T-cell (primary cell): ENCODE measurements around the gene RFX3. TPM values are rescaled to one million over a fixed set of nuclear protein-coding genes. Genes with fewer than 3 reads are reported as not detected.

Source experiments
- ATAC-seq, 4 experiments: fragments of 200-7000 bp in 3 of 4; fragments of 150-1000 bp in 1 of 4; cut with Tn5 transposase; replicated peaks in 1 of 4; 1 replicate in 3 of 4; 2 replicates in 1 of 4; pipeline ENCODE4 v1.10.0; 2021; ENCODE audit warnings: moderate library complexity in 3 of 4, mild to moderate bottlenecking in 2 of 4, moderate number of reproducible peaks in 1 of 4
- CTCF ChIA-PET, 2 donors: fragments of 300-600 bp; sonication (Branson Sonifier 250); formaldehyde crosslinking; loops; one replicate each; lab custom pipeline; 2022; ENCODE audit warnings: antibody characterized with exemption in 2 of 2; lab: Charles Lee
- POLR2A ChIA-PET, 2 donors: fragments of 300-600 bp; sonication (Branson Sonifier 250); formaldehyde crosslinking; loops; one replicate each; lab custom pipeline; 2022; ENCODE audit warnings: antibody characterized with exemption in 2 of 2; lab: Charles Lee
- DNase-seq, 35 experiments: peaks; one replicate each; pipeline versions ENCODE4 v3.0.0 to v3.0.0-alpha.2; 2013 to 2023
- H3K27ac ChIP-seq: one replicate; pipeline ENCODE4 v1.5.1; 2013; ENCODE audit warnings: low read length
- H3K27me3 ChIP-seq, 2 experiments: replicated peaks in 1 of 2; 1 replicate in 1 of 2; 2 replicates in 1 of 2; pipeline versions ENCODE4 v1.6.1 to v1.7.0; 2013; ENCODE audit warnings: low read length in 1 of 2, mixed read lengths in 1 of 2; ENCODE audit not compliant: control insufficient read depth in 2 of 2, insufficient read depth in 2 of 2; ENCODE audit errors: extremely low read depth in 1 of 2
- H3K36me3 ChIP-seq, 2 donors: 1 replicate in 1 of 2; 2 replicates in 1 of 2; pipeline versions ENCODE4 v1.6.1 to v1.7.0; 2013; ENCODE audit warnings: low read length in 1 of 2; ENCODE audit not compliant: control insufficient read depth in 2 of 2, insufficient read depth in 1 of 2; ENCODE audit errors: extremely low read depth in 1 of 2
- H3K4me1 ChIP-seq, 2 experiments: 1 replicate in 1 of 2; 2 replicates in 1 of 2; pipeline versions ENCODE4 v1.6.1 to v1.7.0; 2013; ENCODE audit warnings: low read length in 2 of 2, mixed read lengths in 1 of 2; ENCODE audit not compliant: insufficient read depth in 2 of 2, control insufficient read depth in 1 of 2; ENCODE audit errors: extremely low read depth in 1 of 2
- H3K4me3 ChIP-seq, 2 donors: 1 replicate in 1 of 2; 2 replicates in 1 of 2; pipeline versions ENCODE4 v1.5.1 to v1.7.0; 2013; ENCODE audit warnings: mild to moderate bottlenecking in 2 of 2, low read length in 1 of 2, moderate library complexity in 1 of 2; ENCODE audit not compliant: control insufficient read depth in 1 of 2; ENCODE audit errors: extremely low read depth in 1 of 2
- H3K9me3 ChIP-seq: 2 replicates; pipeline ENCODE4 v1.7.0; 2013
- H3K27ac Mint-ChIP-seq, 2 donors: one replicate each; pipeline ENCODE4 v1.8.0; 2020 to 2021; ENCODE audit warnings: mild to moderate bottlenecking in 2 of 2, mixed read lengths in 2 of 2
- H3K27me3 Mint-ChIP-seq, 2 donors: one replicate each; pipeline ENCODE4 v1.8.0; 2021 to 2022; ENCODE audit warnings: mixed read lengths in 2 of 2
- H3K36me3 Mint-ChIP-seq: one replicate; pipeline ENCODE4 v1.8.0; 2021; ENCODE audit warnings: mixed read lengths
- H3K4me1 Mint-ChIP-seq, 3 donors: one replicate each; pipeline ENCODE4 v1.8.0; 2020 to 2022; ENCODE audit warnings: mixed read lengths in 3 of 3, mild to moderate bottlenecking in 1 of 3
- H3K4me3 Mint-ChIP-seq, 3 donors: one replicate each; pipeline ENCODE4 v1.8.0; 2020 to 2022; ENCODE audit warnings: mild to moderate bottlenecking in 3 of 3, mixed read lengths in 3 of 3, moderate library complexity in 3 of 3
- H3K9me3 Mint-ChIP-seq, 3 donors: one replicate each; pipeline ENCODE4 v1.8.0; 2020 to 2022; ENCODE audit warnings: mixed read lengths in 3 of 3
- WGBS: methylation state at CpG from one replicate; pipeline ENCODE4 v1.1.5; 2013; ENCODE audit warnings: missing lambda C conversion rate; ENCODE audit not compliant: insufficient coverage; 5-methylcytosine and 5-hydroxymethylcytosine counted together
- total RNA-seq, 35 experiments: library from RNA in 6 of 35; stranded (reverse) in 6 of 35; fragments of 120-200 nt in 1 of 35; gene quantifications; one replicate each; pipeline versions ENCODE4 v1.2.1 to v1.2.4 and lab custom pipeline; 2013 to 2026

RFX3 gene
- total RNA-seq, 5 donors from 2014 or later (not counting 1 experiment from before 2014, with no cell fraction given) = 16.3 to 32.2 (median 20.5) TPM

GRCh38 chr9:3342159-3342777 lies 183.5 kb downstream of the RFX3 start:
- ChIA-PET CTCF (no interaction called here), POLR2A (no interaction called here)
- H3K9me3 Mint-ChIP-seq = peaks cover 2 to 3% (median 3%) of the 10 kb centered on the region in 3 donors
- no peak overlapping the region for H3K4me3 Mint-ChIP-seq
- H3K36me3 ChIP-seq = peaks cover 0 to 3% of the 10 kb centered on the region in 2 donors
- ATAC-seq (no peak), DNase-seq (no peak)
- H3K27me3 Mint-ChIP-seq = no peaks in the 10 kb centered on the region
- H3K4me1 Mint-ChIP-seq = peaks cover 0 to 20% (median 12%) of the 10 kb centered on the region in 3 donors
- no peak overlapping the region for H3K27ac ChIP-seq
- H3K27me3 ChIP-seq = no peaks in the 10 kb centered on the region
- WGBS = no CpG with 5 or more reads among the region's 2 CpGs
- no peaks in the 10 kb centered on the region for H3K4me1 ChIP-seq
- H3K27ac Mint-ChIP-seq = no peak overlapping the region
- H3K9me3 ChIP-seq = no peaks in the 10 kb centered on the region
- H3K4me3 ChIP-seq = no peak overlapping the region
- H3K36me3 Mint-ChIP-seq = peaks cover 34% of the 10 kb centered on the region

GRCh38 chr9:3337515-3338225 lies 188.1 kb downstream of the RFX3 start:
- Mint-ChIP-seq H3K4me1 (peaks cover 0 to 17% (median 14%) of the 10 kb centered on the region in 3 donors), H3K27me3 (no peaks in the 10 kb centered on the region), H3K9me3 (peaks cover 2 to 3% (median 3%) of the 10 kb centered on the region in 3 donors), H3K36me3 (peaks cover 25% of the 10 kb centered on the region), H3K27ac (no peak overlapping the region), H3K4me3 (no peak overlapping the region)
- Histone ChIP-seq H3K27ac (no peak overlapping the region), H3K36me3 (no peaks in the 10 kb centered on the region), H3K4me1 (no peaks in the 10 kb centered on the region), H3K9me3 (no peaks in the 10 kb centered on the region), H3K27me3 (no peaks in the 10 kb centered on the region), H3K4me3 (no peak overlapping the region)
- 83% methylated on average over 1 of the region's 3 CpGs for WGBS
- ChIA-PET POLR2A (interaction anchor here in 1 of 2 donors (0.6 kb wide), 1 partner anchor 345 kb away, joined by 3 read pairs; no protein-coding TSS in a partner anchor), CTCF (no interaction called here)
- DNase-seq (no peak), ATAC-seq (no peak)

- no peak for ATAC-seq
- CTCF ChIA-PET = no interaction called here
- POLR2A ChIA-PET = interaction anchor here in 1 of 2 donors (0.6 kb wide), 1 partner anchor 345 kb away, joined by 3 read pairs; no protein-coding TSS in a partner anchor
- Mint-ChIP-seq H3K9me3 (peaks cover 2 to 3% (median 3%) of the 10 kb centered on the region in 3 donors), H3K4me3 (no peak overlapping the region), H3K36me3 (peaks cover 20% of the 10 kb centered on the region), H3K27me3 (no peaks in the 10 kb centered on the region), H3K27ac (no peak overlapping the region), H3K4me1 (peaks cover 0 to 17% (median 13%) of the 10 kb centered on the region in 3 donors)
- Histone ChIP-seq H3K27ac (no peak overlapping the region), H3K4me1 (no peaks in the 10 kb centered on the region), H3K4me3 (no peak overlapping the region), H3K27me3 (no peaks in the 10 kb centered on the region), H3K9me3 (no peaks in the 10 kb centered on the region), H3K36me3 (no peaks in the 10 kb centered on the region)
- no peak for DNase-seq
- 80% methylated on average over 1 of the region's 3 CpGs for WGBS
Measured at GRCh38 chr9:3336951-3337350, 188.8 kb downstream of the RFX3 start.

- no peak overlapping the region for H3K27ac ChIP-seq
- H3K27me3 Mint-ChIP-seq = no peaks in the 10 kb centered on the region
- no peaks in the 10 kb centered on the region for H3K36me3 ChIP-seq
- ATAC-seq (no peak), DNase-seq (no peak)
- no peaks in the 10 kb centered on the region for H3K9me3 Mint-ChIP-seq
- H3K4me3 ChIP-seq = no peak overlapping the region
- peaks cover 20% of the 10 kb centered on the region for H3K36me3 Mint-ChIP-seq
- no peaks in the 10 kb centered on the region for H3K27me3 ChIP-seq
- H3K4me1 ChIP-seq = no peaks in the 10 kb centered on the region
- no peak overlapping the region for H3K27ac Mint-ChIP-seq
- H3K9me3 ChIP-seq = no peaks in the 10 kb centered on the region
- peaks cover 0 to 8% (median 5%) of the 10 kb centered on the region in 3 donors for H3K4me1 Mint-ChIP-seq
- ChIA-PET POLR2A (no interaction called here), CTCF (no interaction called here)
- H3K4me3 Mint-ChIP-seq = no peak overlapping the region
- 100% methylated on average over 1 of the region's 2 CpGs for WGBS
Measured at GRCh38 chr9:3332802-3333201, 193.0 kb downstream of the RFX3 start.

- Mint-ChIP-seq H3K36me3 (peaks cover 18% of the 10 kb centered on the region), H3K4me1 (peaks cover 0 to under 1% (median 0%) of the 10 kb centered on the region in 3 donors), H3K27me3 (no peaks in the 10 kb centered on the region), H3K27ac (no peak overlapping the region), H3K4me3 (no peak overlapping the region), H3K9me3 (no peaks in the 10 kb centered on the region)
- POLR2A ChIA-PET = no interaction called here
- no peaks in the 10 kb centered on the region for H3K9me3 ChIP-seq
- ATAC-seq (no peak), DNase-seq (no peak)
- CTCF ChIA-PET = interaction anchor here in 1 of 2 donors (2.1 kb wide), 1 partner anchor 109 kb away, joined by 10 read pairs; no protein-coding TSS in a partner anchor
- no peak overlapping the region for H3K4me3 ChIP-seq
- H3K36me3 ChIP-seq = no peaks in the 10 kb centered on the region
- H3K27me3 ChIP-seq = no peaks in the 10 kb centered on the region
- 100% methylated on average over 1 of the region's 2 CpGs for WGBS
- no peak overlapping the region for H3K27ac ChIP-seq
- H3K4me1 ChIP-seq = no peaks in the 10 kb centered on the region
Measured at GRCh38 chr9:3331801-3332200, 194.0 kb downstream of the RFX3 start.

- ChIA-PET POLR2A (no interaction called here), CTCF (interaction anchor here (1.0 to 2.1 kb wide), 2 partner anchors 9 to 110 kb away, joined by 3 to 10 read pairs; no protein-coding TSS in a partner anchor)
- H3K4me3 ChIP-seq = no peak overlapping the region
- ATAC-seq (no peak), DNase-seq (no peak)
- H3K27ac ChIP-seq = no peak overlapping the region
- Mint-ChIP-seq H3K36me3 (peaks cover 15% of the 10 kb centered on the region), H3K27ac (no peak overlapping the region), H3K9me3 (no peaks in the 10 kb centered on the region), H3K4me3 (no peak overlapping the region), H3K4me1 (no peaks in the 10 kb centered on the region), H3K27me3 (no peaks in the 10 kb centered on the region)
- no peaks in the 10 kb centered on the region for H3K27me3 ChIP-seq
- no peaks in the 10 kb centered on the region for H3K4me1 ChIP-seq
- no peaks in the 10 kb centered on the region for H3K36me3 ChIP-seq
- H3K9me3 ChIP-seq = no peaks in the 10 kb centered on the region
Measured at GRCh38 chr9:3330792-3331420, 194.9 kb downstream of the RFX3 start.
